GM18867 (cell line): ENCODE results near the gene C1orf167.

Source experiments
- ATAC-seq: cut with Tn5 transposase; IDR thresholded peaks from one replicate; pipeline ENCODE4 v1.9.1; 2021; ENCODE audit warnings: mild to moderate bottlenecking, moderate library complexity; ENCODE audit not compliant: unreplicated experiment

The C1orf167 gene

GRCh38 chr1:11759791-11760190, 2.2 kb upstream of the C1orf167 start:
- no peak for ATAC-seq

- no peak for ATAC-seq
Observed at GRCh38 chr1:11761285-11761684, 708 bp upstream of the C1orf167 start.

DNA sequence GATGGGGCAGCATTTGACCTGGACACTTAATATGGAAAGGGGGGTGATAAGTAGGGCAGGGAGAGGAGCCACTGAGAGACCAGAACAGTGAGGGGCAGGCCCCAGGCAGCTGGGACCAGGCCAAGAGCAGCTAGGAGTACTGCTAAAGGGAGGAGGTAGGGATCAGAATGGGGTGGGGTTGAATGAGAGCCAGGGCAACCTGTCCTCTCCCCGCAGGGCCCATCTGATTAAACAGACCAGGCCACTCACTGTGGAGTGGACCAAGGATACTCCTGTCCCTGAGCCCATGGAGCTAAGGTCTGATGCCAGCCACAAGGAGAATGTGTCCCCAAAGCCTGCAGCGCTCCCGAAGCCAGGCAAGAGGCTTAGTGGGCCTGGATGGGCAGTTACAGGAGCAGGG, 2.1 kb downstream of the C1orf167 start:
- no peak for ATAC-seq

DNA sequence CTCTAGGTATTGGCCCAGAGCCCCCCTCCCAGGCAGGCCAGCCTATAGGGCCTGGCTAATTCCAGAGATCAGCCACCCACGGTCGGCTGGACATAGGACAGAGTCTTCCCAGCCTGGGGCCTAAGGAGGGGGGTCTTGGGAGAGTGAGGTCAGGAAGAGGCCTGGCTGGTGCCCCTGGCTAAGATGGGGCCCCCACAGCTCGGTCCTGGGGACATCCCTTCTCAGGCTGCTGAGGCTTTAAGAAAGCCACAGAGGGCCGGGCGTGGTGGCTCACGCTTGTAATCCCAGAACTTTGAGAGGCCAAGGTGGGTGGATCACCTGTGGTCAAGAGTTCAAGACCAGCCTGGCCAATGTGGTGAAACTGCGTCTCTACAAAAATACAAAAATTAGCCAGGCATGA, 2.5 kb downstream of the C1orf167 start:
- no peak for ATAC-seq

DNA sequence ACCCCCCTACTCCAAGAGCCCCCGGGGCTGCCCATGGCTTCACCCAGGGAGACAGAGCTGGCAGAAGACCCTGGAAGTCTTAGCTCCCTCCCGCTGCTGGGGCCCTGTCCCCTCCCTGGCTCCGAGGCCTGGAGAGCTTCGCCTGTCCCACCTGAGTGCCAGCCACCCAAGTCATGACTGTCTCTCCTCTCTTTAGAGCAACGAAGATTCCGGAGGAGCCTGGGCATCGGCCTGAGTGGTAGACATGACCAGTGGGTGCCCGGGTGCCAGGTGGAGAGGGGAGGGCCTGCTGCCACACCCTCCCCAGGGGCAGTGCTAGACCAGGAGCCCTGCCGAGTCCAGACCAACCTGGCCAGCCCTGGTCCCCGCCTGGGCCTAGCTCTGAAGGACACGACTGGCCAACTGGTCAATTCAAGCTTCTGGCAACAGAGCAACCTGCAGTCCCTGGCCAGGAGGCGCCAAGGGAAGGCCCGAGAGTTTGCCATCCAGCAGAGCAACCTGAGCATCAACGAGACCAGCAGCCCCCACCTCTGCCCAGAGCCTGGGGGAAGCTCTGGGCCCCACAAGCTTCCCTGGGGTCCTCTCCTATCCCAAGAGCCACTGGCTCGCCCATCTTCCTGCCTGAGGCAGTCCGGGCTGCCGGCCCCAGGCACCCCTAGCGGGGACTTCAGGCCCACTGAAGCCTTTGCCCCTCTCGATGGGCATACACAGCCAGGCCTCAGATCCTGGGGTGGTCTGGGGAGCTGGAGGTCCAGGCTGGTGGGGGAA, 3.9 kb downstream of the C1orf167 start:
- ATAC-seq: no peak

- ATAC-seq: no peak
Observed at GRCh38 chr1:11766429-11766776, 4.4 kb downstream of the C1orf167 start.

DNA sequence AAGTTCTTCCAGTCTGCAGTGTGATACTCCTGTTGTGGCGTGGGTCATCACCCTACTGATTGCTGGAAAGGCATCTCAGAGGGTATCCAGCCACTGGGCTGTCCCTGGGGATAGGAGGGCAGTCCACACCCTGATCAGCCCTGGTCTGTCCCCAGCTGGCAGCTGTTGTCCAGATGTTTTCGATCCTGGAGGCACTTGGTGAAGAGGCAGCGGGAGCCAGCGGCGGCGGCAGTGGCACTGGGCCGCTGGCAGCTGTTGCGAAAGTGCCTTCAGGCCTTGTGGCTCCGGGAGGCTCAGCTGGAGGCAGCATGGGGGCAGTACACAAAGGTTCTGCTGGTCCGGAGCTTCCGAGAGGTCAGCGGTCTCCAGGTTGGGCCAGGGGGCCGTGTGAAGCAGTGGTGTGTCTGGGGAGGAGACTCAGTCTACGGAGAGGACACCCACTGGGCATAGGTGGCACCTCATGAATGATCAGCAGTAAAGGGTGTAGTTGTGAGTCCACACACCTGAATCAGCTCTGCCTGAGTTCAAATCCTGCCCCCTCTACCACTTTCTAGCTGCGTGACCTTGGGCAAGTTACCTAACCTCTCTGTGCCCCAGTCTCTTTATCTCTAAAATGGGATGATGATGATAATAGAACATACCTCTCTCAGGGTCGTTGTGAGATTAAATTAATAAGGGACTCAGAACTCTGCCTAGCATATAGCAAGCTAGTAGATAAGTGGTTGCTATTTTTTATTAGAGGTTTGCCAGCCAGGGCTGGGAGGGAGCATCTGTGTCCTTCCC, 6.1 kb downstream of the C1orf167 start:
- ATAC-seq: no peak

- no peak for ATAC-seq
Observed at GRCh38 chr1:11768821-11769220, 6.8 kb downstream of the C1orf167 start.

DNA sequence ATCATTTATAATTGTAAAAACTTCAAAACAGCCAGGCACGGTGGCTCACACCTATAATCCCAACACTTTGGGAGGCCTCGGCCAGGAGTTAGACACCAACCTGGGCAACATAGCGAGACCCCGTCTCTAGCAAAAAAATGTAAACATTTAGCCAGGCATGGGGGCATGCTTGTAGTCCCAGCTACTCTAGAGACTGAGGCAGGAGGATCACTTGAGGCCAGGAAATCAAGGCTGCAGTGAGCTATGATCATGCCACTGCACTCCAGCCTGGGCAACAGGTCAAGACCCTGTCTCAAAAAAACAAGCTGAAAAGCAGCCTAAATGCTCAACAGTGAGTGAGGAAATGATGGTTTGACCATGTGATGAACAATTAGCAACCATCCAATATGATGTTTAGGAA, 7.3 kb downstream of the C1orf167 start:
- ATAC-seq: no peak

- no peak for ATAC-seq
Observed at GRCh38 chr1:11770011-11770410, 8.0 kb downstream of the C1orf167 start.

- no peak for ATAC-seq
Observed at GRCh38 chr1:11771481-11772043, 9.6 kb downstream of the C1orf167 start.

DNA sequence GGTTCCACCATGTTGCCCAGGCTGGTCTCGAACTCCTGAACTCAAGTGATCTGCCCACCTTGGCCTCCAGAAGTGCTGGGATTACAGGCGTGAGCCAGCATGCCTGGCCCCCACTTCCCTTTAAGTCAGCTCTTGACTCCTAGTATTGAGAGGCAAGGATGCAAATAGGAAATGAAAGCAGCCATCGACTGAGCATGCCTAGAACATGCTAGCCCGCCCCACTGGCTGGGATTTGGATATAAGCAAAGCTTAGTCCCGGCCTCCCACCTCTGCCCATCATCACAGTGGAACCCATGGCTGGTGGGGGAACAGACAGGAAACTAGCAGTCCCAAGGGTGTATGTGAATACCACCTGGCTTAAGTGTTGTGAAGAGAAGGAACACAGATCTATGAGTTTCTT, 10.5 kb downstream of the C1orf167 start:
- ATAC-seq: no peak

DNA sequence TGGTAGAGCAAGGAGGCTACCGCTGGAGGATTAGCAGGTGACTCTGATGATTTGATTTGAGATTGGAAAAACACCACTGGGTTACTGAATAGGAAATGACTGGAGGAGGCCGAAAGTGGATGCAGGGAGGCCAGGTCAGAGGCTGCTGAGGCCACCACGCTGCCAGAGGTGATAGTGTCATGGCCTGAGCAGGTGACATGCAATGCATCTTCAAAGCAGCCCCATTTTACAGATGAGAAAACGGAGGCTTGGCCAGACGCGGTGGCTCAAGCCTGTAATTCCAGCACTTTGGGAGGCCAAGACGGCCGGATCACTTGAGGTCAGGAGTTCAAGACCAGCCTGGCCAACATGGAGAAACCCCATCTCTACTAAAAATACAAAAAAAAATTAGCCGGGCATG, 12.8 kb downstream of the C1orf167 start:
- ATAC-seq: no peak

DNA sequence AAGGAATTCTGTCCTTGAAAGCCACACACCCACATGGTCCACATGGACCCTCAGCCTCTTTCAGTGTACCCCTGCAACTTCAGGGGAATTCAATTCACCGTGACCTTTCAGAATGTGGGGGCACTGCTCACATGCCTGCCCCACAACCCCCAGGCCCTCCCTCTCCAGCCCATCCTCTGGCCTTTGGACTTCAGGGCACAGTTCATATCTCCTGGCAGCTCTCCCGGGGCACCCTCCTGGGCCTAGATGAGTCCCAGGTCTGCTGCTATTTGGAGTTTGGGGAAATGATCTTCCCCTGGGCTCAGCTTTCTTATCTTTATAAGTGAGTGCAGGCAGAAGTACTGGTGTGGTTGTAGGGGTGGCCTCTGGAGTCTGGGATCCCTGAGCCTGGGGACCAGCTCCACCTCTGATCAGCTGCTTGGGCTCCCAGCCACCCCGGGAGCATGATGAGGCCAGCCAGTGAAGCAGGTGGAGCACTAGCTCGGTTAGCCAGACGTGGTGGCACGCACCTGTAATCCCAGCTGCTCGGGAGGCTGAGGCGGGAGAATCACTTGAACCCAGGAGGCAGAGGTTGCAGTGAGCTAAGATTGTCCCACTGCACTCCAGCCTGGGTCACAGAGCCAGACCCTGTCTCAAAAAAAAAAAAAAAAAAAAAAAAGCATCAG, 15.8 kb downstream of the C1orf167 start:
- ATAC-seq: no peak

DNA sequence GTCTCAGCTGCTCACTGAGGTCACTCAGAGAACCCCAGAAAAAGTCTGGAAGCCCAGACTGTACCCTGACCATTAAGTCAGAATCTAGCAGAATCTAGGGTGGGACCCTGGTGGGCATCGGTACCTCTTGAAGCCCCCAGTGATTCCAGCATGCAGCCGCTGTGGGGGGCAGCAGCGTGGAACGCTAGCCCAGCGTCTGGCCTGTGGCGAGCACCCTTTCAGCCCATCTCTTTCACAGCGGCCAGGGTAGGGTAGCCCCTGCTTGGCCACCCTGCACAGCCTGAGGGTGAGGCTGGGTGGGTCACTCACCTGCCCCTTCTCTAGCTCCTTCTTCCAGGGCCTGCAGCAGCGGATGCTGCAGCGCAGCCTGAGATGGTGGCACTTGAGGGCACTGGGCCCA, 16.3 kb downstream of the C1orf167 start:
- ATAC-seq: no peak

- ATAC-seq: no peak
Observed at GRCh38 chr1:11778844-11779623, 17.0 kb downstream of the C1orf167 start.

DNA sequence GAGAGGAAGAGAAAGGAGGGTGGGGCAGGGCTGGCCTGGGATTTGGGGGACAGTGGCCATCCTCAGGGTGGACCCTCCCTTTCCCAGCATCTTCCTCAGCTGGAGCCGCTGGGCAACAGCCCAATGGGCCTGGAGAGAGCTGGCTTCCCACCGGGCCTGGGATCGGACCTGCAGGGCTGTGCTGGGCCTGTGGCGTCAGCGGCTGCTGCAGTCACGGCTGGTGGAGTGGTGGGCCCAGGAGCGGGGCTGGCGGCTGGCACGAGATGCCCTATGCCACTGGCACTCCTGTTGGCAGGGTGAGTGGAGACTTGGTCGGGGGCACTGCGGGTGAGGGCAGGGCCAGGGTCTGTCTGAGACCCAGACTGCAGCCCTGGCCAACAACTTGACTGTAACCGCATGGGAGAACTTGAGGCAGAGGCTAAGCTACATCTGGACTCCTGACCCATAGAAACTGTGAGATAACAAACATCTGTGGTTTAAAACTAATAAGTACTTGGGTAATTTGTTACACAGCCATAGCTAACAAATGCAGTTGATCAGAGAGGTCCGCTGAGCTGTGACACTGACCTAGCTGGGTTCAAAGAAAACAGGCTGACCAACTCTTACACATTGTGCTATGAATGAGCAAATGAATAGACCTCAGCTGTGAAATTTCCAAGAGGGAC, 17.9 kb downstream of the C1orf167 start:
- no peak for ATAC-seq

DNA sequence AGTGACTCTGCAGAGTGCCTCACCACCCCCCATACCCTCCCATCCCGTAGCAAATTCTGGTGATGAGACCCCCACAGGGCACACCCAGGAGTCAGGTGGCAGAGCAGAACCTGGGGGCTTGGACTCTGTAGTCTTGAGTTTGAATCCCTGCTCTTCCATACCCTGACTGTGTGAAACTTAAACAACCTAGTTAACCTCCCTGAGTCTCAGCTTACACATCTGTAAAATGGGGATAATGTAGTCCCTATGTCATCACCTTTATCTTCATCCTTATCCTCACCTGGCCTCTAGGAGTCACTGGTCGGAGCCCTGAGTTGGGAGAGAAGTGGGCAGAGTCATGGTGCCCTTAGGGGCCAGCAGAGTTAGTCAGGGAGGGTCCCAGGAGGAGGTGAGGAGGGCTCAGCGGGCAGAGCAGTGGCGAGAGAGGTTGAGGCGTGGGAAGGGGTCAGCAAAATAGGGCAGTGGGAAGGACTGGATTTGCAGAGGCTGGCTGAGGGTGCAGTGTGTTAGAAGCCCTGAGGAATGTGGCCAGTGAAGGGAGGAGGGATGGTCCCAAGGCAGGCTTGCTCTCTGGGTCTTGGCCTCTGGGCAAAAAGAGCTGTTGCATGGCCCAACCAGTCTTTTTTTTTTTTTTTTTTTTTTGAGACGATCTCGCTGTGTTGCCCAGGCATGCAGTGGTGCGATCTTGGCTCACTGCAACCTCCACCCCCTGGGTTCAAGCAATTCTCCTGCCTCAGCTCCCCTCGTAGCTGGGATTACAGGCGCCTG, 18.6 kb downstream of the C1orf167 start:
- no peak for ATAC-seq

- ATAC-seq: no peak
Observed at GRCh38 chr1:11781297-11781696, 19.3 kb downstream of the C1orf167 start.
